Measurements from ENCODE around the gene GIMAP7.
"Not testable (repeated sequence)": the region's sequence is repeated elsewhere in the genome, so short reads cannot be mapped to it uniquely, and the experiment has no call there.

GIMAP7 gene

GRCh38 chr7:150493442-150493841 is 21.2 kb upstream of the GIMAP7 start:
- not testable (repeated sequence) for H3K14ac ChIP-seq (ENCODE audit: low read length); H3K23ac ChIP-seq (ENCODE audit: low read depth, low read length, poor library complexity); H3K4me2 ChIP-seq (ENCODE audit: insufficient read depth, low read length, poor library complexity, severe bottlenecking); H2AFZ ChIP-seq (ENCODE audit: low read length); H2AK5ac ChIP-seq (ENCODE audit: low read depth, low read length); H3K4me1 ChIP-seq (ENCODE audit: control insufficient read depth in 2 of 2, insufficient read depth in 1 of 2, low read depth in 1 of 2, low read length in 2 of 2); H2BK12ac ChIP-seq (ENCODE audit: low read length); H3K27ac ChIP-seq (replicated peaks; ENCODE audit: low read length); H3K27me3 ChIP-seq (ENCODE audit: control insufficient read depth in 3 of 3, insufficient read depth in 3 of 3, low read depth in 1 of 3, low read length in 3 of 3); H4K91ac ChIP-seq (ENCODE audit: low read depth, low read length, poor library complexity); H3K36me3 ChIP-seq (replicated peaks in 1 of 2; ENCODE audit: control insufficient read depth in 2 of 2, insufficient read depth in 2 of 2, low read length in 2 of 2); H2BK120ac ChIP-seq (ENCODE audit: low read depth, low read length); H3K9ac ChIP-seq (ENCODE audit: low read depth, low read length, poor library complexity); H2BK15ac ChIP-seq (ENCODE audit: low read length); H4K8ac ChIP-seq (ENCODE audit: low read depth, low read length); H3K4ac ChIP-seq (ENCODE audit: low read length); H3K4me3 ChIP-seq (ENCODE audit: low read length in 2 of 2); H3K18ac ChIP-seq (ENCODE audit: low read length); H2BK5ac ChIP-seq (ENCODE audit: low read length); DNase-seq (ENCODE audit: low spot score); H3K79me1 ChIP-seq (ENCODE audit: low read depth, low read length); H3K9me3 ChIP-seq (replicated peaks in 1 of 2; ENCODE audit: control insufficient read depth in 2 of 2, insufficient read depth in 1 of 2, low read depth in 1 of 2, low read length in 2 of 2)
- WGBS, 2 donors (ENCODE audit: extremely low coverage in 2 of 2, insufficient read length in 2 of 2, insufficient replicate concordance in 1 of 2), result no CpG with 5 or more reads among the region's 3 CpGs

- Histone ChIP-seq H3K4me3 (ENCODE audit: low read length in 2 of 2) (no peak overlapping the region), H2AFZ (ENCODE audit: low read length) (no peak overlapping the region), H3K18ac (ENCODE audit: low read length) (no peak overlapping the region), H2BK5ac (ENCODE audit: low read length) (no peak overlapping the region), H3K14ac (ENCODE audit: low read length) (no peak overlapping the region), H3K36me3 (replicated peaks in 1 of 2; ENCODE audit: control insufficient read depth in 2 of 2, insufficient read depth in 2 of 2, low read length in 2 of 2) (no peaks in the 10 kb centered on the region), H4K8ac (ENCODE audit: low read depth, low read length) (no peak overlapping the region), H3K4ac (ENCODE audit: low read length) (no peak overlapping the region), H2BK12ac (ENCODE audit: low read length) (no peak overlapping the region), H3K79me1 (ENCODE audit: low read depth, low read length) (no peaks in the 10 kb centered on the region), H3K27me3 (ENCODE audit: control insufficient read depth in 3 of 3, insufficient read depth in 3 of 3, low read depth in 1 of 3, low read length in 3 of 3) (no peaks in the 10 kb centered on the region), H3K23ac (ENCODE audit: low read depth, low read length, poor library complexity) (no peak overlapping the region), H3K4me1 (ENCODE audit: control insufficient read depth in 2 of 2, insufficient read depth in 1 of 2, low read depth in 1 of 2, low read length in 2 of 2) (no peaks in the 10 kb centered on the region), H3K9ac (ENCODE audit: low read depth, low read length, poor library complexity) (no peak overlapping the region), H2AK5ac (ENCODE audit: low read depth, low read length) (no peak overlapping the region), H2BK120ac (ENCODE audit: low read depth, low read length) (no peak overlapping the region), H2BK15ac (ENCODE audit: low read length) (no peak overlapping the region), H3K4me2 (ENCODE audit: insufficient read depth, low read length, poor library complexity, severe bottlenecking) (no peak overlapping the region), H3K9me3 (replicated peaks in 1 of 2; ENCODE audit: control insufficient read depth in 2 of 2, insufficient read depth in 1 of 2, low read depth in 1 of 2, low read length in 2 of 2) (no peaks in the 10 kb centered on the region), H4K91ac (ENCODE audit: low read depth, low read length, poor library complexity) (no peak overlapping the region), H3K27ac (replicated peaks; ENCODE audit: low read length) (no peak overlapping the region)
- no peak for DNase-seq (ENCODE audit: low spot score)
Observed at GRCh38 chr7:150502519-150502918, 12.2 kb upstream of the GIMAP7 start.

DNA sequence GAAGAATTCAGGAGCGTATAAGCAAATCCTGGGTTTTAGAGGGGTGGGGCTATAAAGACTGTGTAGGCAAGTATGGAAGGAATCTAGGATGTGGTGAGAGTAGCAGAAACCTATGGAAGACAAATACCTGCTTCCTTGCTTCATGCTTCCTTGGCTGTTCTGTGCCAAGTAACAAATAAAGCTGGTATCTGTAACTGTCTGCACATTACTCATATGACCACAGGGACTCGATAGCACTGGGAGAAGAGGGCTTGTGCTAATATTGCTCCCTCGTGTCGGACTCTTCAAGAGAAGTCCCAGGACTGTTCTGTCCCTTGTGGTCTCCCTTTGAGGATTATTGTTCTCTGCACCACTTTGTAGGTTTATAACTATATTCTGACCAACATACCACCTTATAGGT is 11.5 kb upstream of the GIMAP7 start:
- no CpG with 5 or more reads among the region's 4 CpGs for WGBS, 2 donors (ENCODE audit: extremely low coverage in 2 of 2, insufficient read length in 2 of 2, insufficient replicate concordance in 1 of 2)
- no peaks in the 10 kb centered on the region for H3K9me3 ChIP-seq (replicated peaks in 1 of 2; ENCODE audit: control insufficient read depth in 2 of 2, insufficient read depth in 1 of 2, low read depth in 1 of 2, low read length in 2 of 2)
- peaks cover 0 to 2% (median 0%) of the 10 kb centered on the region in 3 experiments for H3K27me3 ChIP-seq (ENCODE audit: control insufficient read depth in 3 of 3, insufficient read depth in 3 of 3, low read depth in 1 of 3, low read length in 3 of 3)
- no peak overlapping the region for H3K27ac ChIP-seq (replicated peaks; ENCODE audit: low read length)
- no peak overlapping the region for H3K4ac ChIP-seq (ENCODE audit: low read length)
- no peak overlapping the region for H3K4me3 ChIP-seq (ENCODE audit: low read length in 2 of 2)
- H3K4me1 ChIP-seq (ENCODE audit: control insufficient read depth in 2 of 2, insufficient read depth in 1 of 2, low read depth in 1 of 2, low read length in 2 of 2), result no peaks in the 10 kb centered on the region
- DNase-seq (ENCODE audit: low spot score), result no peak
- H3K18ac ChIP-seq (ENCODE audit: low read length), result no peak overlapping the region
- no peak overlapping the region for H2BK5ac ChIP-seq (ENCODE audit: low read length)
- H3K79me1 ChIP-seq (ENCODE audit: low read depth, low read length), result no peaks in the 10 kb centered on the region
- no peak overlapping the region for H3K14ac ChIP-seq (ENCODE audit: low read length)
- H2BK120ac ChIP-seq (ENCODE audit: low read depth, low read length), result no peak overlapping the region
- H3K9ac ChIP-seq (ENCODE audit: low read depth, low read length, poor library complexity), result no peak overlapping the region
- no peak overlapping the region for H3K23ac ChIP-seq (ENCODE audit: low read depth, low read length, poor library complexity)
- no peak overlapping the region for H4K91ac ChIP-seq (ENCODE audit: low read depth, low read length, poor library complexity)
- no peak overlapping the region for H2BK12ac ChIP-seq (ENCODE audit: low read length)
- H3K36me3 ChIP-seq (replicated peaks in 1 of 2; ENCODE audit: control insufficient read depth in 2 of 2, insufficient read depth in 2 of 2, low read length in 2 of 2), result no peaks in the 10 kb centered on the region
- no peak overlapping the region for H3K4me2 ChIP-seq (ENCODE audit: insufficient read depth, low read length, poor library complexity, severe bottlenecking)
- no peak overlapping the region for H4K8ac ChIP-seq (ENCODE audit: low read depth, low read length)
- no peak overlapping the region for H2AK5ac ChIP-seq (ENCODE audit: low read depth, low read length)
- no peak overlapping the region for H2AFZ ChIP-seq (ENCODE audit: low read length)
- no peak overlapping the region for H2BK15ac ChIP-seq (ENCODE audit: low read length)

GRCh38 chr7:150503581-150503980 is 11.1 kb upstream of the GIMAP7 start:
- Histone ChIP-seq H4K91ac (ENCODE audit: low read depth, low read length, poor library complexity) (no peak overlapping the region), H3K79me1 (ENCODE audit: low read depth, low read length) (no peaks in the 10 kb centered on the region), H2AK5ac (ENCODE audit: low read depth, low read length) (no peak overlapping the region), H2BK5ac (ENCODE audit: low read length) (no peak overlapping the region), H2BK120ac (ENCODE audit: low read depth, low read length) (no peak overlapping the region), H3K4me3 (ENCODE audit: low read length in 2 of 2) (no peak overlapping the region), H2BK12ac (ENCODE audit: low read length) (no peak overlapping the region), H3K36me3 (replicated peaks in 1 of 2; ENCODE audit: control insufficient read depth in 2 of 2, insufficient read depth in 2 of 2, low read length in 2 of 2) (no peaks in the 10 kb centered on the region), H3K14ac (ENCODE audit: low read length) (no peak overlapping the region), H2AFZ (ENCODE audit: low read length) (no peak overlapping the region), H3K27ac (replicated peaks; ENCODE audit: low read length) (no peak overlapping the region), H3K4ac (ENCODE audit: low read length) (no peak overlapping the region), H3K4me2 (ENCODE audit: insufficient read depth, low read length, poor library complexity, severe bottlenecking) (no peak overlapping the region), H3K18ac (ENCODE audit: low read length) (no peak overlapping the region), H4K8ac (ENCODE audit: low read depth, low read length) (no peak overlapping the region), H3K27me3 (ENCODE audit: control insufficient read depth in 3 of 3, insufficient read depth in 3 of 3, low read depth in 1 of 3, low read length in 3 of 3) (peaks cover 0 to 6% (median 0%) of the 10 kb centered on the region in 3 experiments), H3K9me3 (replicated peaks in 1 of 2; ENCODE audit: control insufficient read depth in 2 of 2, insufficient read depth in 1 of 2, low read depth in 1 of 2, low read length in 2 of 2) (no peaks in the 10 kb centered on the region), H3K9ac (ENCODE audit: low read depth, low read length, poor library complexity) (no peak overlapping the region), H2BK15ac (ENCODE audit: low read length) (no peak overlapping the region), H3K4me1 (ENCODE audit: control insufficient read depth in 2 of 2, insufficient read depth in 1 of 2, low read depth in 1 of 2, low read length in 2 of 2) (no peaks in the 10 kb centered on the region), H3K23ac (ENCODE audit: low read depth, low read length, poor library complexity) (no peak overlapping the region)
- no peak for DNase-seq (ENCODE audit: low spot score)
- no CpG with 5 or more reads among the region's 3 CpGs for WGBS, 2 donors (ENCODE audit: extremely low coverage in 2 of 2, insufficient read length in 2 of 2, insufficient replicate concordance in 1 of 2)
